Astrocyte of the cerebellum (primary cell): ENCODE measurements around the gene MKLN1.

Experiments
- DNase-seq: peaks from one replicate; pipeline ENCODE4 v3.0.0-alpha.2; 2011; ENCODE audit warnings: low read depth
- H3K4me3 ChIP-seq: 2 replicates; pipeline ENCODE4 v1.5.1; 2011; ENCODE audit warnings: mild to moderate bottlenecking, low read depth, low read length, moderate library complexity
- in situ Hi-C: cut with HindIII; loops from 2 replicates; pipeline ENCODE4 v1.10.0; 2017; ENCODE audit warnings: low sequenced_read_pairs
- TF ChIP-seq, protein P1 (sequence below): IDR thresholded peaks from 2 replicates; pipeline ENCODE4 v1.5.1; 2012; ENCODE audit warnings: low read length, low read depth, moderate library complexity, mild to moderate bottlenecking; ENCODE audit errors: missing control alignments

MKLN1 gene

DNA sequence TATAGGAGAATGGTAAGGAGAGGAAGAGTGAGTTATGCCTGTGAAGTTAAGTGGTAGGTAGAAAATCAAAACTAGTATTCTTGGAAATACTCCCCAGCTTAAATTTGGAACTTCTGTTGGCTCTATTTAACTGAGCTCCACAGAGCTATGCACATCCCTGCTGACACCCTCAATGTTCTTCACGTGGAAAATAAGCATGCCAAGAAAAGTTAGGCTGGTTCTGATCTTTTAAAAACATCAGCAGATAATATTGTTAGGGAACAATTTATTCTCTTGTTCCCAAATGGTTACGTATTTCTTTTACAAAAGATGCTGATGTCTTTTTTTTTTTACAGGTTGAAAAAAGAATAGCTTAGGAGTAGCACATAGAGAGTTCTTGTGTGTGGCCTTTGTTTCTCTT is 111.3 kb downstream of the MKLN1 start:
- DNase-seq: no peak
- H3K4me3 ChIP-seq: no peak overlapping the region
- in situ Hi-C loops: no loop called here
- TF ChIP-seq, protein P1, sequence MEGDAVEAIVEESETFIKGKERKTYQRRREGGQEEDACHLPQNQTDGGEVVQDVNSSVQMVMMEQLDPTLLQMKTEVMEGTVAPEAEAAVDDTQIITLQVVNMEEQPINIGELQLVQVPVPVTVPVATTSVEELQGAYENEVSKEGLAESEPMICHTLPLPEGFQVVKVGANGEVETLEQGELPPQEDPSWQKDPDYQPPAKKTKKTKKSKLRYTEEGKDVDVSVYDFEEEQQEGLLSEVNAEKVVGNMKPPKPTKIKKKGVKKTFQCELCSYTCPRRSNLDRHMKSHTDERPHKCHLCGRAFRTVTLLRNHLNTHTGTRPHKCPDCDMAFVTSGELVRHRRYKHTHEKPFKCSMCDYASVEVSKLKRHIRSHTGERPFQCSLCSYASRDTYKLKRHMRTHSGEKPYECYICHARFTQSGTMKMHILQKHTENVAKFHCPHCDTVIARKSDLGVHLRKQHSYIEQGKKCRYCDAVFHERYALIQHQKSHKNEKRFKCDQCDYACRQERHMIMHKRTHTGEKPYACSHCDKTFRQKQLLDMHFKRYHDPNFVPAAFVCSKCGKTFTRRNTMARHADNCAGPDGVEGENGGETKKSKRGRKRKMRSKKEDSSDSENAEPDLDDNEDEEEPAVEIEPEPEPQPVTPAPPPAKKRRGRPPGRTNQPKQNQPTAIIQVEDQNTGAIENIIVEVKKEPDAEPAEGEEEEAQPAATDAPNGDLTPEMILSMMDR: no peak

DNA sequence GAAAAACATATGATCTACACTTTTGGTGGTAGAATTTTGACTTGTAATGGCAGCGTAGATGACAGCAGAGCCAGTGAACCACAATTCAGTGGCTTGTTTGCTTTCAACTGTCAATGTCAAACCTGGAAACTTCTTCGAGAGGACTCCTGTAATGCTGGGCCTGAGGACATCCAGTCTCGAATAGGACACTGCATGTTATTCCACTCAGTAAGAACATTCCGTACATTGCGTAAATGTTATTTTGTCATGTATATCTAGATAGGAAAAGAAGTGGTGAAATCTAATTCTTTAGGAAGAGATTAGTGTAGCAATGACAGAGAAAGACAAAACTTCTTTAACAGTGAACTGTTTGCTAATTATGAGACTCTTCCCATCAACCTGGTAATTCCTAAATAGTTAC is 115.8 kb downstream of the MKLN1 start:
- TF ChIP-seq, protein P1: no peak
- no peak for DNase-seq
- in situ Hi-C loops: no loop called here
- H3K4me3 ChIP-seq: no peak overlapping the region

DNA sequence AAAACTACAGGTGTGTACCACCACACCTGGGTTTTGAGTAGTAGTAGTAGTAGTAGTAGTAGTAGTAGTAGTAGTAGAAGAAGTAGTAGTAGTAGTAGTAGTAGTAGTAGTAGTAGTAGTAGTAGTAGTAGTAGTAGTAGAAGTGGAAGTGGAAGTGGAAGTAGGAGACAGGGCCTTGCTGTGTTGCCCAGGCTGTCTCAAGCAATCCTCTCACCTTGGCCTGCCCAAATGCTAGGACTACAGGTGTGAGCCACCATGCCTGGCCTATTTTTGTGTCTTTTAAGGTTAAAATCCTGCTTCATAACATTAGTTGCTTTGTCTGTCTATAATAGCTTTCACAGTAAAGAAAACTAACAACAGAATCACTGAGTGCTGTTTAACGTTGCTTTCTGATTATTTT is 117.0 kb downstream of the MKLN1 start:
- no peak overlapping the region for H3K4me3 ChIP-seq
- DNase-seq: no peak
- in situ Hi-C loops: no loop called here
- TF ChIP-seq, protein P1: no peak

DNA sequence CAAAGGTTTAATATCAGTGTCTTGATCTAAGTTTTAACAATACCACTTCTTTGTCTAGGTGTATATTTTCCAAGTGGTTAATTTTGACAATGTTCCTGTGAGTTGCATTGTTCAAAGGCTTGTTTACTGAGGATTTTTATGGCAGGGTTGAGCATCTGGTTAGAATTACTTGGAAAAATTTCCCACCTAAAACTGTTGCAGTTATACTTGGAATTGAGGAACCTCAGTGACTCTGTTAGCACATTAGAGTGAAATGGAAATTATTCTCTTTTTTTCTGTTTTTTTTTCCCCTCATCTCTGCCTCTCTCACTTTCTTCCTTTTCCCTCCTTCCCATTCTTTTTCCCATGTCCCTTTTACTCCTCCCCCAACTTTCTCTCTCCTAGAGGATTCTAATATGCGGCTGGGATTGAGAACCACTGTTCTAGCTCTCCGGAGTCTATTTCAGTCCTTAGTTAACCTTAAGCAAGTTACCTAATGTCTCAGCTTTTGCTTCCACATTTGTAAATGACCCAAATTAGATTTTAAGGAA is 121.8 kb downstream of the MKLN1 start:
- in situ Hi-C loops: no loop called here
- no peak overlapping the region for H3K4me3 ChIP-seq
- DNase-seq: no peak
- TF ChIP-seq, protein P1: no peak

DNA sequence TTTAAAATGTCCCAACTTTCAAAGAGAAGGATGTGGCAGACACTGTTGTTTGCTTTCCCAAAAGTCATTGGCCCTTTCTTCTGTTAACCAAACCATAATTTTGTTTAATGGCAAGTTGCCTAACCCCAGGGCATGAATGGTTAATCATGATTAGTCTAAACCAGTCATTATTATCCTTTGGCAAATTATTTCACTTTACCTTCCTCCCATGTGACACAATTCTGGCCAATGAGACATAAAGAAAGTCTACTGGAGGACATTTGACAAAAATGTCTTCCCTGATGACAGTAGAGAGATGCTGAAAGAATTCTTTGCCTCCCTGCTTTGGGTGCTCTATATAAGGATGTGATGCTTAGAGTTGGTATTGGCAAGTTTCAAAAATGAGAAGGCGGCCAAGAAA is 126.8 kb downstream of the MKLN1 start:
- TF ChIP-seq, protein P1: no peak
- in situ Hi-C loops: no loop called here
- no peak for DNase-seq
- no peak overlapping the region for H3K4me3 ChIP-seq

DNA sequence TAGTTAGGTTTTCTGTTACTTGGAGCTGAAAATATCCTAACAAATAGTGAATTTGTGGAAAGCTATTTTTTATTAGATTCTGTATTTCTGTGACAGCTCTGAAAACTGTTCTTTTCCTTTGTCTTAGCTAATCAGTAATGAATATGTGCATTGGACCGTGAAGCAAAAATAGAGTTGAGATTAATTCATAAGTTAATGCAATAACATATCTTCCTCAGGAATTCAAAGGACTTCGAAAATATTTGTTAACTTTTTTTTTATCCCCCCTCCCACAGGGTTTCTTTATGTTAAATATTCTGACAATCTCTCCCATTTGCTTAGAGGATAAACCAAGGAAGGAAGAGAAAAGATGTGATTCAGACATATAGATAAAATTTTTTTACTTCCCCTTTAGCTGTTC is 127.3 kb downstream of the MKLN1 start:
- in situ Hi-C loops: no loop called here
- H3K4me3 ChIP-seq: no peak overlapping the region
- no peak for DNase-seq
- TF ChIP-seq, protein P1: no peak

DNA sequence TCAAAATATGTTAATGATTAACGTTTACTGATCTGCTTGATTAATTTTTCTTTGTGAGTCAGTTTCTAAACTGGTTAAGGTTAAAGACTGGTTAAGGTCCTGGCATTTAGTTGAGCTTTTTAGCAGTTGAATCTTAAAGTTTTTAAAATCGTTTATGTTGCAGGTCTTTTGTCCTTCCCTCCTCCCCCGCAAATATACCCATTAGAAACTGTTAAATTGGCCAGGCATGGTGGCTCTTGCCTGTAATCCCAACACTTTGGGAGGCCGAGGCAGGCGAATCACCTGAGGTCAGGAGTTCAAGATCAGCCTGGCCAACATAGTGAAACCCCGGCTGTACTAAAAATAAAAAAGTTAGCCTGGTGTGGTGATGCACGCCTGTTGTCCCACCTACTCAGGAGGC is 127.9 kb downstream of the MKLN1 start:
- in situ Hi-C loops: no loop called here
- H3K4me3 ChIP-seq: no peak overlapping the region
- TF ChIP-seq, protein P1: no peak
- no peak for DNase-seq
